GM12878 (cell line): ENCODE results near the gene NUMA1. TPM values are rescaled to one million over a fixed set of nuclear protein-coding genes. Genes with fewer than 3 reads are reported as not detected.

Source experiments
- ATAC-seq: fragments of 200-7000 bp; cut with Tn5 transposase; 3 replicates; pipeline ENCODE4 v1.9.1; 2020; ENCODE audit warnings: mild to moderate bottlenecking, moderate library complexity
- BruUV-seq: library from RNA; stranded (reverse); fragments of 400-500 nt; replicated peaks from 2 replicates; lab custom pipeline; 2021; lab: Mats Ljungman, UMichigan
- CTCF ChIA-PET: fragments of 300-600 bp; sonication (Branson Sonifier 250); formaldehyde crosslinking; extraction: SDS; loops from one replicate; lab custom pipeline; 2021; ENCODE audit warnings: inconsistent platforms; lab: Yijun Ruan, JAX
- POLR2A ChIA-PET: fragments of 350-600 bp; formaldehyde crosslinking; extraction: SDS; loops from one replicate; lab custom pipeline; 2021; ENCODE audit warnings: inconsistent platforms; lab: Charles Lee
- RAD21 ChIA-PET: fragments of 300-600 bp; sonication (Branson Sonifier 250); formaldehyde crosslinking; loops from one replicate; lab custom pipeline; 2023; ENCODE audit warnings: antibody characterized with exemption; ENCODE audit not compliant: unreplicated experiment; lab: Charles Lee
- SMC1A ChIA-PET: fragments of 300-600 bp; sonication (Branson Sonifier 250); formaldehyde crosslinking; loops from one replicate; lab custom pipeline; 2023; ENCODE audit not compliant: unreplicated experiment, uncharacterized antibody; lab: Charles Lee
- DNase-seq: peaks from one replicate; pipeline ENCODE4 v3.0.0-alpha.2; 2011; ENCODE audit warnings: low read depth, low spot score
- FAIRE-seq: peaks from 3 replicates; lab custom pipeline; 2011; peaks lifted over from hg19 to GRCh38; lab: Jason Lieb, UNC
- H2AFZ ChIP-seq: 2 replicates; pipeline ENCODE4 v1.6.0; 2011; ENCODE audit warnings: low read depth, low read length, control low read depth; ENCODE audit not compliant: control insufficient read depth
- H3K27ac ChIP-seq: 2 replicates; pipeline ENCODE4 v1.5.1; 2011; ENCODE audit warnings: control low read depth; ENCODE audit not compliant: control insufficient read depth, insufficient read depth
- H3K27me3 ChIP-seq, 2 experiments: replicated peaks in 1 of 2; 2 replicates each; pipeline versions ENCODE4 v1.6.0 to v1.6.1; 2011; ENCODE audit warnings: low read length in 1 of 2; ENCODE audit not compliant: control insufficient read depth in 2 of 2, insufficient read depth in 2 of 2
- H3K36me3 ChIP-seq, 2 experiments: 2 replicates each; pipeline ENCODE4 v1.5.1; 2011; ENCODE audit warnings: low read length in 1 of 2; ENCODE audit not compliant: control insufficient read depth in 2 of 2, insufficient read depth in 2 of 2
- H3K4me1 ChIP-seq: 2 replicates; pipeline ENCODE4 v1.6.1; 2011; ENCODE audit warnings: mild to moderate bottlenecking, low read length, moderate library complexity, mixed read lengths; ENCODE audit not compliant: control insufficient read depth, insufficient read depth
- H3K4me2 ChIP-seq: 2 replicates; pipeline ENCODE4 v1.6.0; 2011; ENCODE audit warnings: control low read depth; ENCODE audit not compliant: control insufficient read depth, insufficient read depth
- H3K4me3 ChIP-seq: fragments of 200-600 bp; sonication (generic); 2 replicates; pipeline ENCODE4 v1.5.1; 2016
- H3K79me2 ChIP-seq: 2 replicates; pipeline ENCODE4 v1.6.0; 2011; ENCODE audit warnings: low read length; ENCODE audit not compliant: control insufficient read depth, insufficient read depth
- H3K9ac ChIP-seq: 2 replicates; pipeline ENCODE4 v1.8.0; 2011; ENCODE audit warnings: low read length, control low read depth, mixed read lengths; ENCODE audit not compliant: control insufficient read depth, insufficient read depth
- H3K9me3 ChIP-seq: replicated peaks from 3 replicates; pipeline ENCODE4 v1.5.1; 2011; ENCODE audit warnings: mild to moderate bottlenecking, low read length; ENCODE audit not compliant: control insufficient read depth, insufficient read depth
- H4K20me1 ChIP-seq: 2 replicates; pipeline ENCODE4 v1.6.0; 2011; ENCODE audit not compliant: control insufficient read depth, insufficient read depth
- CTCF ChIP-seq, 3 experiments: IDR thresholded peaks in 2 of 3; conservative IDR thresholded peaks in 1 of 3; 2 replicates each; pipeline ENCODE4 v1.5.1; 2011; ENCODE audit warnings: low read depth in 3 of 3, low read length in 3 of 3, mild to moderate bottlenecking in 3 of 3, control low read depth in 2 of 3, moderate library complexity in 2 of 3, inconsistent platforms in 1 of 3, mixed read lengths in 1 of 3; ENCODE audit not compliant: control insufficient read depth in 2 of 3, insufficient read depth in 1 of 3; ENCODE audit errors: extremely low read depth in 1 of 3
- FOXK2 ChIP-seq: fragments of 450-650 bp; IDR thresholded peaks from 2 replicates; pipeline ENCODE4 v1.6.1; 2017; ENCODE audit warnings: mild to moderate bottlenecking, moderate library complexity
- MEF2B ChIP-seq: fragments of 450-650 bp; IDR thresholded peaks from 2 replicates; pipeline ENCODE4 v1.6.1; 2018; ENCODE audit warnings: mild to moderate bottlenecking, moderate library complexity; ENCODE audit not compliant: partially characterized antibody, poor library complexity, severe bottlenecking
- RAD21 ChIP-seq: IDR thresholded peaks from 2 replicates; pipeline ENCODE4 v1.6.1; 2011; ENCODE audit warnings: mild to moderate bottlenecking, low read depth, low read length, moderate library complexity; ENCODE audit not compliant: insufficient read depth
- SMAD1 ChIP-seq: fragments of 450-650 bp; IDR thresholded peaks from 2 replicates; pipeline ENCODE4 v1.6.1; 2018; ENCODE audit warnings: mild to moderate bottlenecking, low read depth; ENCODE audit not compliant: partially characterized antibody
- SPI1 ChIP-seq: IDR thresholded peaks from 2 replicates; pipeline ENCODE4 v1.6.1; 2011; ENCODE audit warnings: low read depth, mild to moderate bottlenecking, low read length, moderate library complexity, borderline replicate concordance; ENCODE audit not compliant: insufficient read depth
- WGBS: methylation state at CpG from one replicate; pipeline ENCODE4 v1.1.6; 2016; ENCODE audit warnings: low lambda C conversion rate; ENCODE audit not compliant: insufficient replicate concordance, insufficient coverage; ENCODE audit errors: missing lambda C conversion rate; 5-methylcytosine and 5-hydroxymethylcytosine counted together
- in situ Hi-C: fragments of 300-500 bp; cut with MboI; formaldehyde crosslinking; loops from 9 replicates; pipeline ENCODE4 v1.14.3; 2018; ENCODE audit warnings: mixed read lengths
- intact Hi-C: fragments of 100-400 bp; cut with micrococcal nuclease; formaldehyde crosslinking; loops from one replicate; pipeline ENCODE4 v1.14.2; 2022; ENCODE audit not compliant: unreplicated experiment
- polyA plus RNA-seq, 11 experiments: library from polyadenylated mRNA; depleted of rRNA in 4 of 11; unstranded in 6 of 11; stranded (reverse) in 5 of 11; fragments of >200 nt; fragmentation: Nextera tagmentation in 4 of 11; fragmentation: Illumina TruSeq in 1 of 11; extraction: Ambion mirVana in 4 of 11; extraction: Trizol in 1 of 11; gene quantifications; 1 replicate in 1 of 11; 2 replicates in 10 of 11; pipeline versions ENCODE4 v1.2.1 to v1.2.3, GENCODE V29; 2011 to 2016; ENCODE audit warnings: inconsistent platforms in 2 of 11, missing spikeins in 2 of 11, low read depth in 1 of 11
- total RNA-seq, 4 experiments: library from RNA; depleted of rRNA in 3 of 4; stranded (reverse); fragments of >200 nt in 3 of 4; fragmentation: Illumina TruSeq in 1 of 4; extraction: Trizol in 1 of 4; gene quantifications; 2 replicates each; pipeline versions ENCODE4 v1.2.1 to v1.2.3, GENCODE V29; 2013 to 2021

Gene NUMA1
- total and polyA plus RNA-seq, 10 of the 15 experiments (the other 5 are each of a cell fraction or from before 2014, with no cell fraction given): 5.5 to 111 (median 61.0) TPM

GRCh38 chr11:72075109-72075508 is 5.2 kb downstream of the NUMA1 start:
- DNase-seq (no peak), FAIRE-seq (no peak), ATAC-seq (peak; percentile 28; the same call in 1 of the 3 replicates)
- 95% methylated on average over 1 of the region's 1 CpG for WGBS
- intact Hi-C loops (no loop called here), in situ Hi-C loops (no loop called here)
- Histone ChIP-seq H3K79me2 (peaks cover 85% of the 10 kb centered on the region), H3K4me2 (peak overlapping the region; percentile 60; the same call in 1 of the 2 replicates), H3K9me3 (no peaks in the 10 kb centered on the region), H4K20me1 (no peaks in the 10 kb centered on the region), H2AFZ (peak overlapping the region; percentile 68), H3K36me3 (0 out of 4 replicates have a peak, but pooled peaks cover 0 to 2% of the 10 kb centered on the region in 2 experiments), H3K4me1 (peaks cover 15% of the 10 kb centered on the region), H3K27me3 (no peaks in the 10 kb centered on the region), H3K9ac (peak overlapping the region; percentile 25; the same call in 1 of the 2 replicates), H3K4me3 (no peak overlapping the region), H3K27ac (peak overlapping the region; percentile 48)
- SMC1A ChIA-PET: interaction anchor here (1.0 to 8.0 kb wide), 7 partner anchors 13 to 355 kb away, joined by 3 to 48 read pairs (median 5); no protein-coding TSS in a partner anchor
- no peak for TF ChIP-seq FOXK2
- TF ChIP-seq CTCF (IDR thresholded peaks at IDR 0.05 in 2 of 3, conservative IDR thresholded peaks at IDR 0.05 in 1 of 3; ENCODE audit: control insufficient read depth in 2 of 3, extremely low read depth in 1 of 3, insufficient read depth in 1 of 3, low read depth in 3 of 3, low read length in 3 of 3): peak; percentile 32 to 59 (median 41)
- TF ChIP-seq SMAD1: no peak
- TF ChIP-seq SPI1: peak; percentile 70; the same call in 1 of the 2 replicates
- TF ChIP-seq RAD21: peak; percentile 34; the same call in 1 of the 2 replicates
- TF ChIP-seq MEF2B: no peak
- BruUV-seq: no TSS peak
- CTCF ChIA-PET: interaction anchor here (0.7 to 5.0 kb wide), 17 partner anchors 9 to 358 kb away, joined by 3 to 27 read pairs (median 4); no protein-coding TSS in a partner anchor
- POLR2A ChIA-PET: interaction anchor here (0.7 to 3.0 kb wide), 3 partner anchors 10 to 36 kb away, joined by 3 to 15 read pairs (median 6); no protein-coding TSS in a partner anchor
- RAD21 ChIA-PET: interaction anchor here (1.0 to 2.1 kb wide), 4 partner anchors 16 to 69 kb away, joined by 3 to 8 read pairs (median 4); no protein-coding TSS in a partner anchor
